Measurements from ENCODE around the gene CENATAC.
"Not testable (repeated sequence)": the region's sequence is repeated elsewhere in the genome, so short reads cannot be mapped to it uniquely, and the experiment has no call there.

CENATAC gene

DNA sequence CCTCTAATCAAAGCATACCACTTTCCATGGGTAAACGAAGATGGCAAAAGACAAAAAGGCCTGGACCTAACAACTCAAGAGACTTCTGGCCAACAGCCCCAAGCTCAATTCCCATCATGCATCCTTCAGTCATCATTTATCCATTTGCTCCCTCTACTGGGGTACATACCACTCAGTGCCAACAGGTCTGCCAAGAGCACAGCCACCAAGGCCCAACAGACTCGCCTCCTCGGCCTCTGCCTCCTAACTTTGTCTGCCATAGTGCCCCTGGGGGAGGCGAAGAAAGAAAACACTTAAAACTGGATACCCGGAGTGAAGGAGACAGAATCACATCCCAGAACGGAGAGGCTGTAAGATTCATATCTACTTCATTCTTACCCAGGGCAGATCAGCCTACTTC is 58.0 kb downstream of the CENATAC start:
- Histone ChIP-seq H3K4me3 (replicated peaks; ENCODE audit: insufficient read depth, low read length) (peak overlapping the region; percentile 92), H3K27me3 (ENCODE audit: insufficient read depth, poor library complexity, severe bottlenecking) (no peaks in the 10 kb centered on the region), H3K27ac (replicated peaks) (peak overlapping the region; percentile 76)
- TF ChIP-seq POLR2AphosphoS5 (IDR thresholded peaks at IDR 0.05; ENCODE audit: low read depth) (no peak), GABPA (IDR thresholded peaks at IDR 0.05; ENCODE audit: low read depth) (no peak), SPI1 (IDR thresholded peaks at IDR 0.05; ENCODE audit: borderline replicate concordance, low read depth) (no peak), REST (IDR thresholded peaks at IDR 0.05; ENCODE audit: insufficient replicate concordance, low read depth) (no peak)
- TF ChIP-seq, protein P1, sequence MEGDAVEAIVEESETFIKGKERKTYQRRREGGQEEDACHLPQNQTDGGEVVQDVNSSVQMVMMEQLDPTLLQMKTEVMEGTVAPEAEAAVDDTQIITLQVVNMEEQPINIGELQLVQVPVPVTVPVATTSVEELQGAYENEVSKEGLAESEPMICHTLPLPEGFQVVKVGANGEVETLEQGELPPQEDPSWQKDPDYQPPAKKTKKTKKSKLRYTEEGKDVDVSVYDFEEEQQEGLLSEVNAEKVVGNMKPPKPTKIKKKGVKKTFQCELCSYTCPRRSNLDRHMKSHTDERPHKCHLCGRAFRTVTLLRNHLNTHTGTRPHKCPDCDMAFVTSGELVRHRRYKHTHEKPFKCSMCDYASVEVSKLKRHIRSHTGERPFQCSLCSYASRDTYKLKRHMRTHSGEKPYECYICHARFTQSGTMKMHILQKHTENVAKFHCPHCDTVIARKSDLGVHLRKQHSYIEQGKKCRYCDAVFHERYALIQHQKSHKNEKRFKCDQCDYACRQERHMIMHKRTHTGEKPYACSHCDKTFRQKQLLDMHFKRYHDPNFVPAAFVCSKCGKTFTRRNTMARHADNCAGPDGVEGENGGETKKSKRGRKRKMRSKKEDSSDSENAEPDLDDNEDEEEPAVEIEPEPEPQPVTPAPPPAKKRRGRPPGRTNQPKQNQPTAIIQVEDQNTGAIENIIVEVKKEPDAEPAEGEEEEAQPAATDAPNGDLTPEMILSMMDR (IDR thresholded peaks at IDR 0.05; ENCODE audit: insufficient read depth, low read length), result no peak
- peak in 1 of 2 experiments; percentile 47 for DNase-seq (ENCODE audit: low read depth in 1 of 2, low spot score in 1 of 2)

DNA sequence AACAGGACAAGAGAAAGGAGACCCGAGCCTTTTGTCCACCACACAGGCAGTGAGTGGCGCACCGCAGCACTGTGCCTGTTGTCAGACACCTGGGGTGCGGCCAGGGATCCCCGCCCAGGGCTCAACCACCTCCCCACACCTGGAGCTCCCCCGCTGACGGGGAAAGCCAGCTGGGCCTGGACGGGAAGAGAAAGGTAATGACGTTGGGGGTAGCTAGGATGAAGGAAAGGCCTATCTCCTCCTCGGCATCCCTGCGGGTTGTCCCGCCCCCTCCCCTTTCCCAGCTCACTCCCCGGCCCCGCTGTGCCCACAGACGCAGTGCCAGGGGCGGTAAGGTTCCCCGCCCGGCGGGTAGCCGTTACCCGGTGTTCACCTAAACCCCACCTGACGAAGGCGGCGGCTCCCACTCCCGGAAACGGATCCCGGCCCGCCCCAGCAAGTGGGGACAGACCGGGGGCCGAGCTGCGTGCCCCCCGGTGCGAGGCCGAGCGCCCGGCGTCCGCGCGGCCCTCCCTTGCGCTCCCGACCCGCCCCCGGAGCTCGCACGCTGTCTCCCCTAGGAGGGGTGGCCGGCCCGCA is 58.6 kb downstream of the CENATAC start:
- peak overlapping the region; percentile 76 for H3K27ac ChIP-seq (replicated peaks)
- H3K27me3 ChIP-seq (ENCODE audit: insufficient read depth, poor library complexity, severe bottlenecking), result no peaks in the 10 kb centered on the region
- H3K4me3 ChIP-seq (replicated peaks; ENCODE audit: insufficient read depth, low read length), result peak overlapping the region; percentile 92
- peak in 1 of 2 experiments; percentile 14 for DNase-seq (ENCODE audit: low read depth in 1 of 2, low spot score in 1 of 2)
- TF ChIP-seq POLR2AphosphoS5 (IDR thresholded peaks at IDR 0.05; ENCODE audit: low read depth), result no peak
- TF ChIP-seq GABPA (IDR thresholded peaks at IDR 0.05; ENCODE audit: low read depth), result no peak
- no peak for TF ChIP-seq SPI1 (IDR thresholded peaks at IDR 0.05; ENCODE audit: borderline replicate concordance, low read depth)
- TF ChIP-seq REST (IDR thresholded peaks at IDR 0.05; ENCODE audit: insufficient replicate concordance, low read depth), result no peak
- TF ChIP-seq, protein P1 (IDR thresholded peaks at IDR 0.05; ENCODE audit: insufficient read depth, low read length), result no peak

DNA sequence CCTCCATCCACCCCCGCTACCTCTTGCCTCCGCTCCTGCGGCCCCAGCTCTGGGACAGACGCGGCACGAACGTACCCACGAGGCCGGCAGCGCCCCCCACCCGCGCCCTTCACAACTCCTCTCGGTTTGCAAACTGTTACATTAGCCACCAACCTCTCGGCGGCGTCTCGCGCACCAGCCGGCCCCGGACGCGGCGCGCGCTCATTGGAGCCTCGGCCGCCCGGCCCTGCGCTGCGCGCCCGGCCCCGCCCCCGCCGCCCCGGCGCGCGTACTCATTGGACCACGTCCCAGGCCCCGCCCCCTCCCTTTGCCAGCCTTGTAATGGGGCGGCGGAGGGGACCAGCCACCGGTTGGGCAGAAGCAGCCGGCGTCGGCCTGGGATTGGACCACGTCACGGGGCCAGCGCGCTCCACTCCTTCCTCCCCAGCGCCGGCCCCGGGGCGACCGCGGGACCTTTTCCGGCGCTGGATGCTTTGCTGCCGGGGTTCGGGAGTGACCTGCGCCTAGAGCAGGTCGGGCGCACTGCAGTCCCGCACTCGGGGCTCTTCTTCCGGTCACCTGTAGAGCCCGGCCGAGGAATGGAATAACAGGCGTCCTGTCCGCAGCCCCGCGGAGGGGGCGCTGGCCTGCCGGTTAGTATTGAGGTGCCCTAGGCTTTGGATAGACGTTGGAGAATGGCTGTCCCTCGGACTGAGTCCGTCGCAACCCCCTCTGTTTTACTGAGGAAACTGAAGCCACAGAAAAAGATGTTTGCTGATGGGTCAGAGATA is 59.2 kb downstream of the CENATAC start, which contains the start of gene HYOU1:
Gene HYOU1, minus strand, starts transcription at position 206 of the 770 bp plus-strand sequence. CDS start 1,045 bp downstream, outside the sequence.
- Histone ChIP-seq H3K4me3 (replicated peaks; ENCODE audit: insufficient read depth, low read length) (peak within 1 kb of the TSS; percentile 92), H3K27me3 (ENCODE audit: insufficient read depth, poor library complexity, severe bottlenecking) (no peaks in the 10 kb centered on the region)
- TF ChIP-seq POLR2AphosphoS5 (IDR thresholded peaks at IDR 0.05; ENCODE audit: low read depth) (peak; percentile 82), SPI1 (IDR thresholded peaks at IDR 0.05; ENCODE audit: borderline replicate concordance, low read depth) (no peak), REST (IDR thresholded peaks at IDR 0.05; ENCODE audit: insufficient replicate concordance, low read depth) (peak; percentile 41), GABPA (IDR thresholded peaks at IDR 0.05; ENCODE audit: low read depth) (peak; percentile 34; the same call in 1 of the 2 replicates)
- TF ChIP-seq, protein P1 (IDR thresholded peaks at IDR 0.05; ENCODE audit: insufficient read depth, low read length), result no peak

GRCh38 chr11:119059128-119059527 is 61.2 kb downstream of the CENATAC start:
- H3K4me3 ChIP-seq (replicated peaks; ENCODE audit: insufficient read depth, low read length); H3K27me3 ChIP-seq (ENCODE audit: insufficient read depth, poor library complexity, severe bottlenecking); H3K27ac ChIP-seq (replicated peaks); DNase-seq (ENCODE audit: low read depth in 1 of 2, low spot score in 1 of 2): not testable (repeated sequence)

More for the DNA sequence above, 59.2 kb downstream of the CENATAC start, which contains the start of gene HYOU1:
- DNase-seq (ENCODE audit: low read depth in 1 of 2, low spot score in 1 of 2), result peak; percentile 95 to 98
- H3K27ac ChIP-seq (replicated peaks), result peak within 1 kb of the TSS; percentile 80
